Measurements from ENCODE around the gene CMKLR1. TPM values are rescaled to one million over a fixed set of nuclear protein-coding genes. Genes with fewer than 3 reads are reported as not detected.

The CMKLR1 gene
- total RNA-seq, 1 experiment from 2014 or later: 0.66 TPM

GRCh38 chr12:108270849-108271143 is 68.3 kb downstream of the CMKLR1 start:
- Histone ChIP-seq H3K27ac (ENCODE audit: insufficient read length, low read depth, low read length) (no peak overlapping the region), H3T11ph (ENCODE audit: low read length) (no peak overlapping the region), H2BK120ac (ENCODE audit: low read depth, low read length, poor library complexity, severe bottlenecking) (no peak overlapping the region), H3K14ac (ENCODE audit: insufficient read depth, low read length) (no peak overlapping the region), H2BK12ac (ENCODE audit: insufficient read length, low read depth, low read length) (no peak overlapping the region), H2BK5ac (ENCODE audit: insufficient read length, low read length) (no peak overlapping the region), H4K5ac (ENCODE audit: insufficient read length, low read depth, low read length) (no peak overlapping the region), H3K4ac (ENCODE audit: low read depth, low read length) (no peak overlapping the region), H2AK5ac (ENCODE audit: insufficient read length, low read length) (no peak overlapping the region), H3K9ac (ENCODE audit: extremely low read depth, insufficient read length, low read length) (no peak overlapping the region), H4K20me1 (ENCODE audit: control insufficient read depth, insufficient read depth, insufficient read length) (no peaks in the 10 kb centered on the region), H4K8ac (replicated peaks; ENCODE audit: insufficient read length, low read depth, low read length) (no peak overlapping the region), H2BK15ac (ENCODE audit: low read depth, low read length) (no peak overlapping the region), H3K4me1 (ENCODE audit: insufficient read depth, low read length) (no peaks in the 10 kb centered on the region), H2BK20ac (ENCODE audit: low read depth, low read length, poor library complexity, severe bottlenecking) (no peak overlapping the region), H4K91ac (ENCODE audit: insufficient read length, low read depth, low read length) (no peak overlapping the region), H2AFZ (ENCODE audit: low read length) (no peak overlapping the region), H3K79me1 (ENCODE audit: insufficient read depth, low read depth, low read length, poor library complexity, severe bottlenecking) (no peaks in the 10 kb centered on the region), H3K18ac (ENCODE audit: insufficient read length, low read depth, low read length) (no peak overlapping the region), H3K56ac (ENCODE audit: insufficient read length, low read depth, low read length) (no peak overlapping the region), H3K79me2 (ENCODE audit: insufficient read depth, low read length) (no peaks in the 10 kb centered on the region), H3K9me3 (ENCODE audit: control insufficient read depth, low read depth, low read length) (no peaks in the 10 kb centered on the region), H3K4me2 (ENCODE audit: insufficient read depth, insufficient read length, low read length) (no peak overlapping the region), H3K27me3 (ENCODE audit: insufficient read depth, low read length) (no peaks in the 10 kb centered on the region), H3K23me2 (ENCODE audit: insufficient read length, low read depth, low read length, poor library complexity, severe bottlenecking) (no peaks in the 10 kb centered on the region), H3K23ac (ENCODE audit: insufficient read length, low read depth, low read length) (no peak overlapping the region)
- no CpG with 5 or more reads among the region's 2 CpGs for WGBS (ENCODE audit: extremely low coverage, insufficient read length, low lambda C conversion rate)
- peaks cover 14 to 18% of the 10 kb centered on the region in 2 experiments for H3K4me1 Mint-ChIP-seq
- no peaks in the 10 kb centered on the region for H3K9me3 Mint-ChIP-seq
- no peak overlapping the region for H3K27ac Mint-ChIP-seq
- peaks cover 2% of the 10 kb centered on the region; the same call in 1 of the 2 replicates for H3K27me3 Mint-ChIP-seq (ENCODE audit: low read depth)
- TF ChIP-seq, protein P1, sequence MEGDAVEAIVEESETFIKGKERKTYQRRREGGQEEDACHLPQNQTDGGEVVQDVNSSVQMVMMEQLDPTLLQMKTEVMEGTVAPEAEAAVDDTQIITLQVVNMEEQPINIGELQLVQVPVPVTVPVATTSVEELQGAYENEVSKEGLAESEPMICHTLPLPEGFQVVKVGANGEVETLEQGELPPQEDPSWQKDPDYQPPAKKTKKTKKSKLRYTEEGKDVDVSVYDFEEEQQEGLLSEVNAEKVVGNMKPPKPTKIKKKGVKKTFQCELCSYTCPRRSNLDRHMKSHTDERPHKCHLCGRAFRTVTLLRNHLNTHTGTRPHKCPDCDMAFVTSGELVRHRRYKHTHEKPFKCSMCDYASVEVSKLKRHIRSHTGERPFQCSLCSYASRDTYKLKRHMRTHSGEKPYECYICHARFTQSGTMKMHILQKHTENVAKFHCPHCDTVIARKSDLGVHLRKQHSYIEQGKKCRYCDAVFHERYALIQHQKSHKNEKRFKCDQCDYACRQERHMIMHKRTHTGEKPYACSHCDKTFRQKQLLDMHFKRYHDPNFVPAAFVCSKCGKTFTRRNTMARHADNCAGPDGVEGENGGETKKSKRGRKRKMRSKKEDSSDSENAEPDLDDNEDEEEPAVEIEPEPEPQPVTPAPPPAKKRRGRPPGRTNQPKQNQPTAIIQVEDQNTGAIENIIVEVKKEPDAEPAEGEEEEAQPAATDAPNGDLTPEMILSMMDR (conservative IDR thresholded peaks at IDR 0.05): no peak
- no peak overlapping the region; a peak in 1 of 5 replicates for H3K4me3 Mint-ChIP-seq
- DNase-seq: no peak
- no peaks in the 10 kb centered on the region for H3K36me3 Mint-ChIP-seq (ENCODE audit: insufficient read depth in 1 of 3, low read depth in 3 of 3)

All from H9 (cell line).